HG03060 (cell line): Measurements from ENCODE around the gene PGAP2.
A peak's percentile ranks its signal among the peaks of the same experiment; 100 is the strongest.
"Not testable (repeated sequence)": the region's sequence is repeated elsewhere in the genome, so short reads cannot be mapped to it uniquely, and the experiment has no call there.

Source experiments
- ATAC-seq: cut with Tn5 transposase; IDR thresholded peaks from one replicate; pipeline ENCODE4 v1.9.1; 2021; ENCODE audit warnings: low read depth, moderate number of reproducible peaks; ENCODE audit not compliant: unreplicated experiment

Gene PGAP2

GRCh38 chr11:3803726-3804495 lies 4.4 kb upstream of the PGAP2 start:
- no peak for ATAC-seq

- ATAC-seq: peak; percentile 59
Measured at GRCh38 chr11:3808861-3809623, 682 bp downstream of the PGAP2 start.

GRCh38 chr11:3809624-3809928 lies 1.2 kb downstream of the PGAP2 start:
- no peak for ATAC-seq

GRCh38 chr11:3810446-3810845 lies 2.1 kb downstream of the PGAP2 start:
- no peak for ATAC-seq

GRCh38 chr11:3810951-3811350 lies 2.6 kb downstream of the PGAP2 start:
- no peak for ATAC-seq

GRCh38 chr11:3814832-3815231 lies 6.5 kb downstream of the PGAP2 start:
- not testable (repeated sequence) for ATAC-seq

GRCh38 chr11:3815845-3816244 lies 7.5 kb downstream of the PGAP2 start:
- ATAC-seq: no peak

- ATAC-seq: no peak
Measured at GRCh38 chr11:3816673-3817072, 8.3 kb downstream of the PGAP2 start.

- ATAC-seq: no peak
Measured at GRCh38 chr11:3817181-3817800, 8.9 kb downstream of the PGAP2 start.

- ATAC-seq: no peak
Measured at GRCh38 chr11:3820971-3821370, 12.6 kb downstream of the PGAP2 start.

- no peak for ATAC-seq
Measured at GRCh38 chr11:3822312-3822711, 14.0 kb downstream of the PGAP2 start.

GRCh38 chr11:3823303-3823702 lies 14.9 kb downstream of the PGAP2 start:
- no peak for ATAC-seq

GRCh38 chr11:3823762-3824506 lies 15.6 kb downstream of the PGAP2 start:
- ATAC-seq: no peak

GRCh38 chr11:3824714-3825472 lies 16.5 kb downstream of the PGAP2 start:
- peak; percentile 55 for ATAC-seq

- no peak for ATAC-seq
Measured at GRCh38 chr11:3825473-3826154, 17.3 kb downstream of the PGAP2 start.

- ATAC-seq: no peak
Measured at GRCh38 chr11:3826721-3827120, 18.4 kb downstream of the PGAP2 start.

GRCh38 chr11:3827434-3828186 lies 19.2 kb downstream of the PGAP2 start:
- no peak for ATAC-seq

GRCh38 chr11:3830088-3830487 lies 21.7 kb downstream of the PGAP2 start:
- no peak for ATAC-seq

GRCh38 chr11:3830730-3831129 lies 22.4 kb downstream of the PGAP2 start:
- no peak for ATAC-seq
